DND-41 (cell line): ENCODE data around the gene TRPC4.

ENCODE experiments used
- ATAC-seq: fragments of 200-7000 bp; cut with Tn5 transposase; 3 replicates; pipeline ENCODE4 v1.9.1; 2021; ENCODE audit warnings: low read depth; ENCODE audit not compliant: insufficient read depth
- DNase-seq: peaks from one replicate; pipeline ENCODE4 v3.0.0-alpha.2; 2020
- H2AFZ ChIP-seq: 2 replicates; pipeline ENCODE4 v1.6.0; 2012; ENCODE audit warnings: low read depth, low read length
- H3K27ac ChIP-seq: 2 replicates; pipeline ENCODE4 v1.5.1; 2012; ENCODE audit warnings: low read length, inconsistent platforms
- H3K27me3 ChIP-seq: fragments of 200-600 bp; sonication (generic); 2 replicates; pipeline ENCODE4 v1.6.0; 2012; ENCODE audit warnings: low read length, mild to moderate bottlenecking, inconsistent platforms; ENCODE audit not compliant: insufficient read depth, poor library complexity
- H3K36me3 ChIP-seq: 2 replicates; pipeline ENCODE4 v1.5.1; 2012; ENCODE audit warnings: low read length, inconsistent platforms; ENCODE audit not compliant: insufficient read depth
- H3K4me1 ChIP-seq: 2 replicates; pipeline ENCODE4 v1.5.1; 2012; ENCODE audit warnings: mild to moderate bottlenecking, low read length; ENCODE audit not compliant: insufficient read depth
- H3K4me2 ChIP-seq: 2 replicates; pipeline ENCODE4 v1.6.0; 2012; ENCODE audit warnings: mild to moderate bottlenecking, moderate library complexity, low read length, inconsistent platforms; ENCODE audit not compliant: insufficient read depth
- H3K4me3 ChIP-seq, 2 experiments: fragments of 200-600 bp in 1 of 2; shearing (Covaris generic) in 1 of 2; 2 replicates each; pipeline ENCODE4 v1.5.1; 2012 to 2016; ENCODE audit warnings: inconsistent platforms in 2 of 2, low read length in 2 of 2, mild to moderate bottlenecking in 2 of 2, low read depth in 1 of 2, moderate library complexity in 1 of 2
- H3K79me2 ChIP-seq: 2 replicates; pipeline ENCODE4 v1.6.0; 2012; ENCODE audit warnings: low read length, inconsistent platforms; ENCODE audit not compliant: insufficient read depth
- H3K9ac ChIP-seq: 2 replicates; pipeline ENCODE4 v1.6.0; 2012; ENCODE audit warnings: low read depth, mild to moderate bottlenecking, inconsistent platforms, low read length, moderate library complexity
- H3K9me3 ChIP-seq: 2 replicates; pipeline ENCODE4 v1.5.1; 2012; ENCODE audit warnings: low read length, moderate library complexity, mild to moderate bottlenecking, inconsistent platforms; ENCODE audit not compliant: insufficient read depth, severe bottlenecking
- H4K20me1 ChIP-seq: 2 replicates; pipeline ENCODE4 v1.6.0; 2012; ENCODE audit warnings: low read length; ENCODE audit not compliant: insufficient read depth
- CTCF ChIP-seq: IDR thresholded peaks from 2 replicates; pipeline ENCODE4 v1.5.1; 2012; ENCODE audit warnings: borderline replicate concordance, low read length, moderate library complexity, mild to moderate bottlenecking; ENCODE audit not compliant: poor library complexity, severe bottlenecking; ENCODE audit errors: extremely low read depth
- EZH2 ChIP-seq: IDR thresholded peaks from 3 replicates; pipeline ENCODE4 v1.6.1; 2012; ENCODE audit warnings: borderline replicate concordance, low read depth, mild to moderate bottlenecking, moderate library complexity, low read length, inconsistent platforms; ENCODE audit not compliant: severe bottlenecking

The TRPC4 gene

GRCh38 chr13:37587236-37587635 lies 282.3 kb downstream of the TRPC4 start:
- H3K27ac ChIP-seq = no peak overlapping the region
- no peaks in the 10 kb centered on the region for H3K27me3 ChIP-seq
- no peaks in the 10 kb centered on the region for H3K79me2 ChIP-seq
- no peak overlapping the region for H3K4me3 ChIP-seq
- ATAC-seq (no peak), DNase-seq (no peak)
- H4K20me1 ChIP-seq = no peaks in the 10 kb centered on the region
- no peaks in the 10 kb centered on the region for H3K9me3 ChIP-seq
- H2AFZ ChIP-seq = no peak overlapping the region
- no peaks in the 10 kb centered on the region for H3K36me3 ChIP-seq
- H3K4me1 ChIP-seq = no peaks in the 10 kb centered on the region
- no peak overlapping the region for H3K4me2 ChIP-seq
- no peak overlapping the region for H3K9ac ChIP-seq
- TF ChIP-seq EZH2 (no peak), CTCF (no peak)
